GM21526 (cell line): ENCODE data around the gene ERF.
A peak's percentile ranks its signal among the peaks of the same experiment; 100 is the strongest.
"Not testable (repeated sequence)": the region's sequence is repeated elsewhere in the genome, so short reads cannot be mapped to it uniquely, and the experiment has no call there.

Experiments
- ATAC-seq: cut with Tn5 transposase; IDR thresholded peaks from one replicate; pipeline ENCODE4 v1.9.1; 2021; ENCODE audit warnings: moderate library complexity; ENCODE audit not compliant: unreplicated experiment, low FRiP score

ERF gene

GRCh38 chr19:42276821-42277220 lies 21.9 kb upstream of the ERF start:
- no peak for ATAC-seq

GRCh38 chr19:42276284-42276683 lies 21.4 kb upstream of the ERF start:
- no peak for ATAC-seq

GRCh38 chr19:42275517-42275916 lies 20.6 kb upstream of the ERF start:
- no peak for ATAC-seq

GRCh38 chr19:42275103-42275502 lies 20.2 kb upstream of the ERF start:
- no peak for ATAC-seq

GRCh38 chr19:42274065-42274682 lies 19.2 kb upstream of the ERF start:
- ATAC-seq, result no peak

- ATAC-seq, result no peak
These were observed 18.6 kb upstream of the ERF start for GRCh38 chr19:42273407-42274064.

GRCh38 chr19:42272989-42273406 lies 18.1 kb upstream of the ERF start:
- ATAC-seq, result no peak

- no peak for ATAC-seq
These were observed 17.6 kb upstream of the ERF start for GRCh38 chr19:42272535-42272897.

GRCh38 chr19:42271861-42272534 lies 17.1 kb upstream of the ERF start:
- ATAC-seq, result no peak

- no peak for ATAC-seq
These were observed 16.1 kb upstream of the ERF start for GRCh38 chr19:42271045-42271419.

- ATAC-seq, result no peak
These were observed 15.6 kb upstream of the ERF start for GRCh38 chr19:42270346-42271044.

GRCh38 chr19:42269478-42270345 lies 14.8 kb upstream of the ERF start:
- ATAC-seq, result no peak

GRCh38 chr19:42268704-42269477 lies 14.0 kb upstream of the ERF start, which contains the start of gene CIC:
Gene CIC, plus strand, starts transcription at chr19:42269252. Its CDS starts 2,532 bp downstream, at chr19:42271784.
- peak; percentile 66 for ATAC-seq

- ATAC-seq, result peak; percentile 50
These were observed 13.3 kb upstream of the ERF start for GRCh38 chr19:42268142-42268703.

- no peak for ATAC-seq
These were observed 12.8 kb upstream of the ERF start for GRCh38 chr19:42267644-42268141.

GRCh38 chr19:42266928-42267603 lies 12.1 kb upstream of the ERF start:
- not testable (repeated sequence) for ATAC-seq

- ATAC-seq, result not testable (repeated sequence)
These were observed 11.2 kb upstream of the ERF start for GRCh38 chr19:42266105-42266504.

- ATAC-seq, result no peak
These were observed 6.8 kb upstream of the ERF start for GRCh38 chr19:42261763-42262162.
